ENCODE data around the gene CDK2AP2. TPM values are rescaled to one million over a fixed set of nuclear protein-coding genes. Genes with fewer than 3 reads are reported as not detected.

The CDK2AP2 gene
- total and polyA plus RNA-seq, 2 experiments from 2014 or later, result 48.6 to 120 TPM

GRCh38 chr11:67538306-67538705 is 30.3 kb upstream of the CDK2AP2 start:
- no peaks in the 10 kb centered on the region for H3K79me2 ChIP-seq (replicated peaks; ENCODE audit: insufficient read depth)
- no peaks in the 10 kb centered on the region for H4K20me1 ChIP-seq (replicated peaks; ENCODE audit: insufficient read depth)
- peaks cover 11% of the 10 kb centered on the region for H3K36me3 ChIP-seq (ENCODE audit: insufficient read depth)
- H3K4me1 ChIP-seq (ENCODE audit: insufficient read depth), result 0 out of 2 replicates have a peak, but pooled peaks cover 5% of the 10 kb centered on the region
- H3K36me3 Mint-ChIP-seq (ENCODE audit: low read depth), result peaks cover 5% of the 10 kb centered on the region; the same call in 2 of the 3 replicates
- H3K9me2 ChIP-seq (ENCODE audit: insufficient read depth), result no peaks in the 10 kb centered on the region; the same call in 1 of the 2 replicates
- H3F3A ChIP-seq (replicated peaks; ENCODE audit: low read depth), result no peaks in the 10 kb centered on the region
- no peak for TF ChIP-seq ZNF331 (CRISPR knock-in tag; IDR thresholded peaks at IDR 0.05; ENCODE audit: low read depth)
- no peak for TF ChIP-seq ZNF462 (CRISPR knock-in tag; IDR thresholded peaks at IDR 0.05)
- TF ChIP-seq, protein P1, sequence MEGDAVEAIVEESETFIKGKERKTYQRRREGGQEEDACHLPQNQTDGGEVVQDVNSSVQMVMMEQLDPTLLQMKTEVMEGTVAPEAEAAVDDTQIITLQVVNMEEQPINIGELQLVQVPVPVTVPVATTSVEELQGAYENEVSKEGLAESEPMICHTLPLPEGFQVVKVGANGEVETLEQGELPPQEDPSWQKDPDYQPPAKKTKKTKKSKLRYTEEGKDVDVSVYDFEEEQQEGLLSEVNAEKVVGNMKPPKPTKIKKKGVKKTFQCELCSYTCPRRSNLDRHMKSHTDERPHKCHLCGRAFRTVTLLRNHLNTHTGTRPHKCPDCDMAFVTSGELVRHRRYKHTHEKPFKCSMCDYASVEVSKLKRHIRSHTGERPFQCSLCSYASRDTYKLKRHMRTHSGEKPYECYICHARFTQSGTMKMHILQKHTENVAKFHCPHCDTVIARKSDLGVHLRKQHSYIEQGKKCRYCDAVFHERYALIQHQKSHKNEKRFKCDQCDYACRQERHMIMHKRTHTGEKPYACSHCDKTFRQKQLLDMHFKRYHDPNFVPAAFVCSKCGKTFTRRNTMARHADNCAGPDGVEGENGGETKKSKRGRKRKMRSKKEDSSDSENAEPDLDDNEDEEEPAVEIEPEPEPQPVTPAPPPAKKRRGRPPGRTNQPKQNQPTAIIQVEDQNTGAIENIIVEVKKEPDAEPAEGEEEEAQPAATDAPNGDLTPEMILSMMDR (conservative IDR thresholded peaks at IDR 0.05; ENCODE audit: low read depth in 2 of 2), result no peak
- TF ChIP-seq, protein P2, sequence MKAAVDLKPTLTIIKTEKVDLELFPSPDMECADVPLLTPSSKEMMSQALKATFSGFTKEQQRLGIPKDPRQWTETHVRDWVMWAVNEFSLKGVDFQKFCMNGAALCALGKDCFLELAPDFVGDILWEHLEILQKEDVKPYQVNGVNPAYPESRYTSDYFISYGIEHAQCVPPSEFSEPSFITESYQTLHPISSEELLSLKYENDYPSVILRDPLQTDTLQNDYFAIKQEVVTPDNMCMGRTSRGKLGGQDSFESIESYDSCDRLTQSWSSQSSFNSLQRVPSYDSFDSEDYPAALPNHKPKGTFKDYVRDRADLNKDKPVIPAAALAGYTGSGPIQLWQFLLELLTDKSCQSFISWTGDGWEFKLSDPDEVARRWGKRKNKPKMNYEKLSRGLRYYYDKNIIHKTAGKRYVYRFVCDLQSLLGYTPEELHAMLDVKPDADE (IDR thresholded peaks at IDR 0.05), result no peak
- TF ChIP-seq POLR2AphosphoS5 (IDR thresholded peaks at IDR 0.05; ENCODE audit: low read depth), result no peak
- TF ChIP-seq EZH2 (IDR thresholded peaks at IDR 0.05; ENCODE audit: low read depth, unreplicated experiment), result no peak
- no peak for TF ChIP-seq REST (IDR thresholded peaks at IDR 0.05; ENCODE audit: unreplicated experiment)
- TF ChIP-seq ZNF114 (CRISPR knock-in tag; IDR thresholded peaks at IDR 0.05), result no peak
- TF ChIP-seq NANOG (IDR thresholded peaks at IDR 0.05; ENCODE audit: borderline replicate concordance), result no peak
- TF ChIP-seq STAT1 (IDR thresholded peaks at IDR 0.05; ENCODE audit: unreplicated experiment), result no peak
- no peak for TF ChIP-seq JUNB (IDR thresholded peaks at IDR 0.05; ENCODE audit: unreplicated experiment)
- no peaks in the 10 kb centered on the region for H3K27me3 ChIP-seq (ENCODE audit: insufficient read depth)
- H3K4me3 Mint-ChIP-seq, result no peak overlapping the region
- no peak overlapping the region for H3K27ac Mint-ChIP-seq
- no peak overlapping the region for H2AFZ ChIP-seq
- H3K27me3 Mint-ChIP-seq (ENCODE audit: insufficient read depth, low read depth, poor library complexity), result no peaks in the 10 kb centered on the region
- peaks cover 31% of the 10 kb centered on the region for H3K9me3 Mint-ChIP-seq
- H3K4me3 ChIP-seq, result no peak overlapping the region
- DNase-seq (ENCODE audit: low spot score) (no peak), ATAC-seq (no peak)
- no peak overlapping the region for H3K4me2 ChIP-seq
- peaks cover 5% of the 10 kb centered on the region for H3K4me1 Mint-ChIP-seq
- H3K27ac ChIP-seq (ENCODE audit: low read depth), result no peak overlapping the region

All from GM23338 (cell line).